CD14-positive monocyte (primary cell): ENCODE measurements around the gene WWTR1. TPM values are rescaled to one million over a fixed set of nuclear protein-coding genes. Genes with fewer than 3 reads are reported as not detected.

Experiments
- DNase-seq, 3 donors: peaks; one replicate each; pipeline ENCODE4 v3.0.0-alpha.2; 2011 to 2022
- H2AFZ ChIP-seq: 2 replicates; pipeline ENCODE4 v1.6.0; 2012; ENCODE audit warnings: mild to moderate bottlenecking, low read depth, low read length, inconsistent platforms; ENCODE audit not compliant: insufficient read depth, poor library complexity, severe bottlenecking
- H3K27ac ChIP-seq, 2 donors: 1 replicate in 1 of 2; 2 replicates in 1 of 2; pipeline ENCODE4 v1.5.1; 2012 to 2013; ENCODE audit warnings: low read length in 2 of 2, control low read depth in 1 of 2, inconsistent platforms in 1 of 2, low read depth in 1 of 2, mild to moderate bottlenecking in 1 of 2
- H3K27me3 ChIP-seq, 2 donors: one replicate each; pipeline versions ENCODE4 v1.6.0 to v1.6.1; 2011 to 2013; ENCODE audit warnings: low read length in 2 of 2; ENCODE audit not compliant: control insufficient read depth in 2 of 2, insufficient read depth in 2 of 2
- H3K36me3 ChIP-seq, 2 donors: replicated peaks in 1 of 2; 1 replicate in 1 of 2; 2 replicates in 1 of 2; pipeline versions ENCODE4 v1.5.1 to v1.6.1; 2012 to 2013; ENCODE audit warnings: low read length in 2 of 2, control low read depth in 1 of 2, inconsistent platforms in 1 of 2, mild to moderate bottlenecking in 1 of 2; ENCODE audit not compliant: insufficient read depth in 2 of 2, control insufficient read depth in 1 of 2
- H3K4me1 ChIP-seq, 2 donors: 1 replicate in 1 of 2; 2 replicates in 1 of 2; pipeline versions ENCODE4 v1.5.1 to v1.6.1; 2012 to 2013; ENCODE audit warnings: low read length in 2 of 2, control low read depth in 1 of 2, inconsistent platforms in 1 of 2, mild to moderate bottlenecking in 1 of 2, moderate library complexity in 1 of 2; ENCODE audit not compliant: insufficient read depth in 2 of 2, control insufficient read depth in 1 of 2
- H3K4me2 ChIP-seq: replicated peaks from 2 replicates; pipeline ENCODE3; 2012; ENCODE audit warnings: low read length, moderate library complexity, mild to moderate bottlenecking; ENCODE audit not compliant: poor library complexity, severe bottlenecking; ENCODE audit errors: extremely low read depth
- H3K4me3 ChIP-seq, 3 experiments: fragments of 200-600 bp in 1 of 3; sonication (generic) in 1 of 3; replicated peaks in 1 of 3; 1 replicate in 2 of 3; 2 replicates in 1 of 3; pipeline ENCODE4 v1.5.1; 2011 to 2013; ENCODE audit warnings: low read length in 3 of 3, mild to moderate bottlenecking in 3 of 3, control low read depth in 2 of 3, low read depth in 2 of 3, inconsistent platforms in 1 of 3, moderate library complexity in 1 of 3
- H3K79me2 ChIP-seq: 2 replicates; pipeline ENCODE4 v1.6.0; 2012; ENCODE audit warnings: mild to moderate bottlenecking, control low read depth, inconsistent platforms, low read length, moderate library complexity; ENCODE audit not compliant: insufficient read depth
- H3K9ac ChIP-seq: 2 replicates; pipeline ENCODE4 v1.6.0; 2017; ENCODE audit warnings: low read length, mild to moderate bottlenecking; ENCODE audit not compliant: insufficient read depth, poor library complexity, severe bottlenecking
- H3K9me3 ChIP-seq, 2 donors: replicated peaks in 1 of 2; 1 replicate in 1 of 2; 2 replicates in 1 of 2; pipeline versions ENCODE4 v1.5.1 to v1.6.1; 2012 to 2013; ENCODE audit warnings: low read length in 2 of 2, control low read depth in 1 of 2; ENCODE audit not compliant: control insufficient read depth in 1 of 2, insufficient read depth in 1 of 2
- H4K20me1 ChIP-seq: 2 replicates; pipeline ENCODE4 v1.6.0; 2012; ENCODE audit warnings: mild to moderate bottlenecking, low read length, control low read depth, moderate library complexity; ENCODE audit not compliant: insufficient read depth
- H3K27ac Mint-ChIP-seq, 7 donors: one replicate each; pipeline ENCODE4 v1.8.0; 2020; ENCODE audit warnings: mild to moderate bottlenecking in 7 of 7, mixed read lengths in 7 of 7, moderate library complexity in 6 of 7, inconsistent platforms in 2 of 7
- H3K27me3 Mint-ChIP-seq, 3 donors: one replicate each; pipeline ENCODE4 v1.8.0; 2021 to 2022; ENCODE audit warnings: low read depth in 3 of 3, mild to moderate bottlenecking in 3 of 3, mixed read lengths in 3 of 3, moderate library complexity in 3 of 3, inconsistent platforms in 1 of 3
- H3K36me3 Mint-ChIP-seq, 2 donors: one replicate each; pipeline ENCODE4 v1.8.0; 2020; ENCODE audit warnings: mixed read lengths in 2 of 2, inconsistent platforms in 1 of 2, mild to moderate bottlenecking in 1 of 2
- H3K4me1 Mint-ChIP-seq: one replicate; pipeline ENCODE4 v1.8.0; 2020; ENCODE audit warnings: mild to moderate bottlenecking, mixed read lengths
- H3K4me3 Mint-ChIP-seq, 2 donors: one replicate each; pipeline ENCODE4 v1.8.0; 2020; ENCODE audit warnings: mild to moderate bottlenecking in 2 of 2, mixed read lengths in 2 of 2, moderate library complexity in 1 of 2
- H3K9me3 Mint-ChIP-seq, 7 donors: one replicate each; pipeline ENCODE4 v1.8.0; 2020 to 2022; ENCODE audit warnings: mixed read lengths in 7 of 7, mild to moderate bottlenecking in 6 of 7, moderate library complexity in 6 of 7, inconsistent platforms in 2 of 7
- CTCF ChIP-seq: fragments of 200-600 bp; IDR thresholded peaks from one replicate; pipeline ENCODE4 v1.8.0; 2022; ENCODE audit warnings: antibody characterized with exemption, mild to moderate bottlenecking
- WGBS: methylation state at CpG from one replicate; pipeline ENCODE4 v1.1.5; 2013; ENCODE audit warnings: missing lambda C conversion rate; ENCODE audit not compliant: insufficient coverage; 5-methylcytosine and 5-hydroxymethylcytosine counted together
- intact Hi-C, 2 donors: fragments of 100-400 bp; cut with micrococcal nuclease; formaldehyde crosslinking; loops; one replicate each; pipeline versions ENCODE4 v1.15.0 to v1.15.1; 2023
- polyA plus RNA-seq, 3 donors: library from polyadenylated mRNA; depleted of rRNA in 1 of 3; unstranded in 2 of 3; stranded (reverse) in 1 of 3; fragments of 300-500 nt in 2 of 3; fragments of >200 nt in 1 of 3; fragmentation: Illumina TruSeq in 2 of 3; gene quantifications; 1 replicate in 2 of 3; 2 replicates in 1 of 3; pipeline ENCODE4 v1.2.3, GENCODE V29; 2012 to 2021

Gene WWTR1
- polyA plus RNA-seq, 3 donors: not detected

GRCh38 chr3:149515249-149515648, 142.6 kb downstream of the WWTR1 start:
- Mint-ChIP-seq H3K4me3 (no peak overlapping the region), H3K36me3 (no peaks in the 10 kb centered on the region), H3K4me1 (peaks cover 7% of the 10 kb centered on the region), H3K27ac (no peak overlapping the region), H3K9me3 (peaks cover 0 to 2% (median 0%) of the 10 kb centered on the region in 7 donors), H3K27me3 (peaks cover 8 to 23% (median 10%) of the 10 kb centered on the region in 3 donors)
- Histone ChIP-seq H3K27ac (no peak overlapping the region), H2AFZ (no peak overlapping the region), H3K27me3 (peaks cover 0 to 4% of the 10 kb centered on the region in 2 donors), H4K20me1 (no peaks in the 10 kb centered on the region), H3K4me2 (no peak overlapping the region), H3K79me2 (no peaks in the 10 kb centered on the region), H3K4me3 (no peak overlapping the region), H3K4me1 (no peaks in the 10 kb centered on the region), H3K9ac (no peak overlapping the region), H3K9me3 (no peaks in the 10 kb centered on the region), H3K36me3 (no peaks in the 10 kb centered on the region)
- DNase-seq: no peak
- no CpG with 5 or more reads among the region's 2 CpGs for WGBS
- no peak for TF ChIP-seq CTCF
- intact Hi-C loops: no loop called here

GRCh38 chr3:149514471-149514870, 143.4 kb downstream of the WWTR1 start:
- Mint-ChIP-seq H3K9me3 (peaks cover 0 to 2% (median 0%) of the 10 kb centered on the region in 7 donors), H3K27ac (no peak overlapping the region), H3K4me3 (no peak overlapping the region), H3K27me3 (peaks cover 8 to 21% (median 10%) of the 10 kb centered on the region in 3 donors), H3K36me3 (no peaks in the 10 kb centered on the region), H3K4me1 (peaks cover 7% of the 10 kb centered on the region)
- no peak overlapping the region for H2AFZ ChIP-seq
- 100% methylated on average over 1 of the region's 2 CpGs for WGBS
- no peaks in the 10 kb centered on the region for H3K4me1 ChIP-seq
- intact Hi-C loops: no loop called here
- H3K27ac ChIP-seq: no peak overlapping the region
- TF ChIP-seq CTCF: no peak
- H3K4me3 ChIP-seq: no peak overlapping the region
- no peaks in the 10 kb centered on the region for H3K36me3 ChIP-seq
- H4K20me1 ChIP-seq: no peaks in the 10 kb centered on the region
- H3K79me2 ChIP-seq: no peaks in the 10 kb centered on the region
- H3K9ac ChIP-seq: no peak overlapping the region
- peaks cover 0 to 4% of the 10 kb centered on the region in 2 donors for H3K27me3 ChIP-seq
- no peak for DNase-seq
- no peak overlapping the region for H3K4me2 ChIP-seq
- no peaks in the 10 kb centered on the region for H3K9me3 ChIP-seq
